Body of pancreas (tissue), 4 donors: Measurements from ENCODE around the gene CNTNAP2. TPM values are rescaled to one million over a fixed set of nuclear protein-coding genes. Genes with fewer than 3 reads are reported as not detected.

Experiments used
- ATAC-seq: fragments of 150-250 bp; one replicate; pipeline ENCODE4 v1.9.1; 2016
- DNase-seq, 4 donors: peaks; one replicate each; pipeline ENCODE4 v3.0.0-alpha.2; 2019
- H3K27ac ChIP-seq, 4 donors: fragments of 200-600 bp; sonication (generic); 1 replicate in 3 of 4; 2 replicates in 1 of 4; pipeline versions ENCODE4 v1.5.1 to v1.6.1; 2016 to 2019; ENCODE audit warnings: mild to moderate bottlenecking in 1 of 4, mixed read lengths in 1 of 4, moderate library complexity in 1 of 4
- H3K27me3 ChIP-seq, 2 donors: fragments of 200-600 bp; sonication (generic); one replicate each; pipeline ENCODE4 v1.6.0; 2016; ENCODE audit warnings: mild to moderate bottlenecking in 1 of 2
- H3K36me3 ChIP-seq, 2 donors: fragments of 200-600 bp; sonication (generic); replicated peaks in 1 of 2; 2 replicates each; pipeline ENCODE4 v1.5.1; 2016; ENCODE audit warnings: low read depth in 2 of 2; ENCODE audit not compliant: insufficient read depth in 1 of 2
- H3K4me1 ChIP-seq: fragments of 200-600 bp; sonication (generic); one replicate; pipeline ENCODE4 v1.6.0; 2016
- H3K4me3 ChIP-seq, 2 donors: fragments of 200-600 bp; sonication (generic); 1 replicate in 1 of 2; 2 replicates in 1 of 2; pipeline ENCODE4 v1.5.1; 2016 to 2019
- H3K9me3 ChIP-seq, 3 donors: fragments of 200-600 bp; sonication (generic); 1 replicate in 2 of 3; 2 replicates in 1 of 3; pipeline ENCODE4 v1.5.1; 2016
- CTCF ChIP-seq, 7 experiments: fragments of 450-650 bp in 4 of 7; fragments of 200-600 bp in 3 of 7; sonication (generic) in 3 of 7; IDR thresholded peaks; one replicate each; pipeline ENCODE4 v1.5.1; 2016 to 2019; ENCODE audit warnings: antibody characterized with exemption in 7 of 7
- POLR2A ChIP-seq, 3 donors: fragments of 450-650 bp; IDR thresholded peaks; one replicate each; pipeline ENCODE4 v1.6.1; 2016; ENCODE audit warnings: antibody characterized with exemption in 3 of 3, mild to moderate bottlenecking in 2 of 3
- WGBS, 2 donors: methylation state at CpG; one replicate each; pipeline ENCODE4 v1.1.5; 2017; 5-methylcytosine and 5-hydroxymethylcytosine counted together
- intact Hi-C: fragments of 100-400 bp; cut with DNase I; formaldehyde crosslinking; loops from one replicate; pipeline ENCODE4 v1.15.1; 2023
- total RNA-seq, 2 donors: library from RNA; depleted of rRNA; stranded (reverse); fragments of >200 nt; gene quantifications; one replicate each; pipeline ENCODE4 v1.1.0, GENCODE V29; 2016

Gene CNTNAP2
- total RNA-seq, 2 donors from 2014 or later: 1.0 TPM; not detected in 1

DNA sequence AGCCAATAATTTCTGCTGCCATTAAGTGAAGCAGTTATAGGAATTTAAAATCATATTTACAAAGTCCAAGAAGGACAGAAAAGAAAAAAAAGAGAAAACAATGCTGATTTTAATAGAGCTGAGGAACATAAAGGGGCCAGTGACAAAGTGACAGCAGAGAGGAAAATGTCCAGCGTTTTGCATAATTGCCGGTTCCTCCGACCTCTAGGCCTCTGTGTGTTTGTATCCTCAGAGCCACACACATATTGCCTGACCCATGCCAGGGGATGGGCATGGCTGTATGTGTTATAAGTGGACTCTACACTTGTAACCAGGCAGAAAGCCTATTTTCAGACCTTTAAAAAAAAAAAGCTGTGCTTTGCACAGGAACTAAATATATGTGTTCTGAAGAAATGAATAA, 2107.1 kb downstream of the CNTNAP2 start:
- Histone ChIP-seq H3K36me3 (no peaks in the 10 kb centered on the region), H3K4me1 (no peaks in the 10 kb centered on the region), H3K27me3 (no peaks in the 10 kb centered on the region), H3K27ac (no peak overlapping the region), H3K4me3 (no peak overlapping the region), H3K9me3 (no peaks in the 10 kb centered on the region)
- ATAC-seq: no peak
- intact Hi-C loops: no loop called here
- no peak for DNase-seq
- 76 to 87% methylated on average over 3 of the region's 3 CpGs for WGBS, 2 donors
- TF ChIP-seq CTCF (IDR thresholded peaks at IDR 0.05): no peak
- no peak for TF ChIP-seq POLR2A (IDR thresholded peaks at IDR 0.05)

DNA sequence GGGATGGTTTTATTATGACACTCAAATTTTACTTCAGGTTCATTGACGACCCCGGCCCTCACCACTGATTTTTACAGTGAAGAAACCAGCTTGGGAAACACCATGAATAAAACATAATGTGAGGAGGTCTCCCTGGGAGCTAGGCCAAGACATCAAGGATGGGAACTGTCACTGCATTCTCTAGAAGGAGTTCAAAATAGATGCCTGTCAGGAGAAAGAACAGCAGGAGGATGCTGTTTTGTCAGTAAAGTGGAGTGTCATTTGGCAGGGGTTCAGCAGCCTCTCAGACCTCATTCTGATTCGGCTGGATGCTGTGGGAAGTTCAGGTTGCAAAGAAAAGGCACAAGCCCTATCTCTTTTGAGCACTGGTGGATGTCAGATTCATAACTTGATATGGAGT, 2113.7 kb downstream of the CNTNAP2 start:
- TF ChIP-seq CTCF (IDR thresholded peaks at IDR 0.05) (no peak), POLR2A (IDR thresholded peaks at IDR 0.05) (no peak)
- DNase-seq (no peak), ATAC-seq (no peak)
- H3K4me3 ChIP-seq: no peak overlapping the region
- no peak overlapping the region for H3K27ac ChIP-seq
- no peaks in the 10 kb centered on the region for H3K36me3 ChIP-seq
- peaks cover 4% of the 10 kb centered on the region for H3K4me1 ChIP-seq
- no peaks in the 10 kb centered on the region for H3K9me3 ChIP-seq
- 64 to 81% methylated on average over 3 of the region's 3 CpGs for WGBS, 2 donors
- intact Hi-C loops: no loop called here
- H3K27me3 ChIP-seq: no peaks in the 10 kb centered on the region

DNA sequence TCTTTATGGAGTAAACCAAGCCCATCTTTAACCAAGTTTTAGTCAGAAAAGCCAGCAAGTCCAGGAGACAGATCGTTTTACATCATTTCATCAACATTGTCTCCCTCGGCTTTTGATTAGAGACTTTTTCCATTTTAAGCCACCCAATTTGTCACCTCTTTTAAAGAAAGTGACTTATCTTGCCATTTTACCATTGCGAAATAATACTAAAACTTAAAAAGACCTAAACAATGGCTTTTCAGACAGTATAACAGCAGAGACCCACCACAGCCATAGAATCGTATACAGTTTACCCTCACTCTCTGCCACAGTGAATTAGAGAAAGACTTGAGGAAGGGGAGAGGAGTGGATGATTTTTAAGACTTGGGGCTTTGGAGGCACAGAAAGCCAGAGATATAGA, 2114.3 kb downstream of the CNTNAP2 start:
- no peaks in the 10 kb centered on the region for H3K9me3 ChIP-seq
- ATAC-seq: no peak
- no peak for DNase-seq
- 87 to 91% methylated on average over 4 of the region's 4 CpGs for WGBS, 2 donors
- H3K27ac ChIP-seq: no peak overlapping the region
- H3K4me1 ChIP-seq: peaks cover 4% of the 10 kb centered on the region
- H3K36me3 ChIP-seq: no peaks in the 10 kb centered on the region
- H3K4me3 ChIP-seq: no peak overlapping the region
- H3K27me3 ChIP-seq: no peaks in the 10 kb centered on the region
- intact Hi-C loops: no loop called here
- TF ChIP-seq CTCF (IDR thresholded peaks at IDR 0.05) (no peak), POLR2A (IDR thresholded peaks at IDR 0.05) (no peak)

DNA sequence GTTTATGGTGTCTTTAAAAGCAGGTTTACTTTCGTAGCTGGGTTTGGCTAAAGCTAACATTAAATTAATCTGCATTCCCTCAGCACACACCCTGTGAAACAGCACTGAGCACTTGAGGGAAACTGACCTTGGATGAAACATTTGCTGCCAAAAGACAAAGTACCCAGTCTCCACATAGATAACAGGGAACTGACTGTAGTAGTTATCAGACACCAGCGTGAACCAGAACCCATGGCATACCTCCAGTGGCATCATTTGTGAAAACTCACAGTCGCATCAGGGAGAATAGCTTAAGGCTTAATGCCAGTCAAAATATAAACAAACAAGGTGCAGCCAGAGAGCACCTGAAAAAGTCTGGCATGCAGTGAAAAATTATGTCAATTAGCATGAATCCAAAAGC, 2116.2 kb downstream of the CNTNAP2 start:
- TF ChIP-seq POLR2A (IDR thresholded peaks at IDR 0.05) (no peak), CTCF (IDR thresholded peaks at IDR 0.05) (no peak)

GRCh38 chr7:148234715-148235114, 2118.1 kb downstream of the CNTNAP2 start:
- intact Hi-C loops: no loop called here
- 83 to 92% methylated on average over 1 of the region's 1 CpG for WGBS, 2 donors
- no peak for TF ChIP-seq POLR2A (IDR thresholded peaks at IDR 0.05)
- no peak for TF ChIP-seq CTCF (IDR thresholded peaks at IDR 0.05)
- H3K27me3 ChIP-seq: no peaks in the 10 kb centered on the region
- H3K36me3 ChIP-seq: no peaks in the 10 kb centered on the region
- ATAC-seq: no peak
- no peak overlapping the region for H3K4me3 ChIP-seq
- no peak overlapping the region for H3K27ac ChIP-seq
- H3K9me3 ChIP-seq: no peaks in the 10 kb centered on the region
- DNase-seq: no peak
- peaks cover 4% of the 10 kb centered on the region for H3K4me1 ChIP-seq

More for the DNA sequence above, 2116.2 kb downstream of the CNTNAP2 start:
- ATAC-seq (no peak), DNase-seq (no peak)
- Histone ChIP-seq H3K9me3 (no peaks in the 10 kb centered on the region), H3K27ac (no peak overlapping the region), H3K4me3 (no peak overlapping the region), H3K27me3 (no peaks in the 10 kb centered on the region), H3K4me1 (peaks cover 4% of the 10 kb centered on the region), H3K36me3 (no peaks in the 10 kb centered on the region)
- intact Hi-C loops: no loop called here
- WGBS, 2 donors: 13 to 18% methylated on average over 3 of the region's 3 CpGs
